ENCODE data around the gene KCNN4. TPM values are rescaled to one million over a fixed set of nuclear protein-coding genes. Genes with fewer than 3 reads are reported as not detected.

KCNN4 gene
- total and polyA plus RNA-seq, 2 donors from 2014 or later = 0.80 to 6.1 TPM

- no peaks in the 10 kb centered on the region for H3K27me3 ChIP-seq (ENCODE audit: control insufficient read depth, insufficient read depth, low read length)
- FAIRE-seq (no peak), DNase-seq (peak in 1 of 5 donors; percentile 24)
- no peak overlapping the region for H3K9ac ChIP-seq (ENCODE audit: low read length in 3 of 3)
- H3K9me3 ChIP-seq (ENCODE audit: control insufficient read depth in 2 of 3, insufficient read depth in 1 of 3, low read length in 3 of 3) = no peaks in the 10 kb centered on the region
- TF ChIP-seq CTCF (IDR thresholded peaks at IDR 0.05; ENCODE audit: borderline replicate concordance, extremely low read depth, insufficient read depth) = no peak
- peaks cover 4 to 54% (median 26%) of the 10 kb centered on the region in 3 donors for H3K36me3 ChIP-seq (ENCODE audit: control insufficient read depth in 2 of 3, insufficient read depth in 3 of 3, low read length in 3 of 3)
- H3K27ac ChIP-seq (ENCODE audit: low read depth in 2 of 2, low read length in 2 of 2) = no peak overlapping the region
- H3K4me1 ChIP-seq (ENCODE audit: control insufficient read depth in 2 of 3, insufficient read depth in 2 of 3, low read depth in 1 of 3, low read length in 3 of 3) = no peaks in the 10 kb centered on the region
- H3K4me3 ChIP-seq (ENCODE audit: low read length in 3 of 3) = no peak overlapping the region
- intact Hi-C loops (cut with DNase I) = no loop called here
These were observed 42.0 kb downstream of the KCNN4 start for GRCh38 chr19:43738780-43739211.

- H3K27ac ChIP-seq (ENCODE audit: low read depth in 2 of 2, low read length in 2 of 2) = no peak overlapping the region
- intact Hi-C loops (cut with DNase I) = no loop called here
- H3K9ac ChIP-seq (ENCODE audit: low read length in 3 of 3) = no peak overlapping the region
- H3K27me3 ChIP-seq (ENCODE audit: control insufficient read depth, insufficient read depth, low read length) = no peaks in the 10 kb centered on the region
- H3K36me3 ChIP-seq (ENCODE audit: control insufficient read depth in 2 of 3, insufficient read depth in 3 of 3, low read length in 3 of 3) = peaks cover 2 to 47% (median 33%) of the 10 kb centered on the region in 3 donors
- DNase-seq (no peak), FAIRE-seq (no peak)
- H3K9me3 ChIP-seq (ENCODE audit: control insufficient read depth in 2 of 3, insufficient read depth in 1 of 3, low read length in 3 of 3) = no peaks in the 10 kb centered on the region
- no peak overlapping the region for H3K4me3 ChIP-seq (ENCODE audit: low read length in 3 of 3)
- H3K4me1 ChIP-seq (ENCODE audit: control insufficient read depth in 2 of 3, insufficient read depth in 2 of 3, low read depth in 1 of 3, low read length in 3 of 3) = no peaks in the 10 kb centered on the region
- no peak for TF ChIP-seq CTCF (IDR thresholded peaks at IDR 0.05; ENCODE audit: borderline replicate concordance, extremely low read depth, insufficient read depth)
These were observed 44.8 kb downstream of the KCNN4 start for GRCh38 chr19:43735957-43736356.

GRCh38 chr19:43735013-43735412, 45.8 kb downstream of the KCNN4 start:
- H3K36me3 ChIP-seq (ENCODE audit: control insufficient read depth in 2 of 3, insufficient read depth in 3 of 3, low read length in 3 of 3) = peaks cover 2 to 41% (median 30%) of the 10 kb centered on the region in 3 donors
- FAIRE-seq = no peak
- H3K4me1 ChIP-seq (ENCODE audit: control insufficient read depth in 2 of 3, insufficient read depth in 2 of 3, low read depth in 1 of 3, low read length in 3 of 3) = no peaks in the 10 kb centered on the region
- no peak for TF ChIP-seq CTCF (IDR thresholded peaks at IDR 0.05; ENCODE audit: borderline replicate concordance, extremely low read depth, insufficient read depth)
- no peak for DNase-seq
- no peaks in the 10 kb centered on the region for H3K9me3 ChIP-seq (ENCODE audit: control insufficient read depth in 2 of 3, insufficient read depth in 1 of 3, low read length in 3 of 3)
- no peak overlapping the region for H3K4me3 ChIP-seq (ENCODE audit: low read length in 3 of 3)
- no peaks in the 10 kb centered on the region for H3K27me3 ChIP-seq (ENCODE audit: control insufficient read depth, insufficient read depth, low read length)
- intact Hi-C loops (cut with DNase I) = no loop called here
- H3K27ac ChIP-seq (ENCODE audit: low read depth in 2 of 2, low read length in 2 of 2) = no peak overlapping the region
- H3K9ac ChIP-seq (ENCODE audit: low read length in 3 of 3) = no peak overlapping the region

- FAIRE-seq (no peak), DNase-seq (no peak)
- H3K4me3 ChIP-seq (ENCODE audit: low read length in 3 of 3) = no peak overlapping the region
- H3K27ac ChIP-seq (ENCODE audit: low read depth in 2 of 2, low read length in 2 of 2) = no peak overlapping the region
- H3K27me3 ChIP-seq (ENCODE audit: control insufficient read depth, insufficient read depth, low read length) = no peaks in the 10 kb centered on the region
- peaks cover 2 to 20% (median 17%) of the 10 kb centered on the region in 3 donors for H3K36me3 ChIP-seq (ENCODE audit: control insufficient read depth in 2 of 3, insufficient read depth in 3 of 3, low read length in 3 of 3)
- no peak overlapping the region for H3K9ac ChIP-seq (ENCODE audit: low read length in 3 of 3)
- no peak for TF ChIP-seq CTCF (IDR thresholded peaks at IDR 0.05; ENCODE audit: borderline replicate concordance, extremely low read depth, insufficient read depth)
- no peaks in the 10 kb centered on the region for H3K4me1 ChIP-seq (ENCODE audit: control insufficient read depth in 2 of 3, insufficient read depth in 2 of 3, low read depth in 1 of 3, low read length in 3 of 3)
- intact Hi-C loops (cut with DNase I) = no loop called here
- no peaks in the 10 kb centered on the region for H3K9me3 ChIP-seq (ENCODE audit: control insufficient read depth in 2 of 3, insufficient read depth in 1 of 3, low read length in 3 of 3)
These were observed 48.9 kb downstream of the KCNN4 start for GRCh38 chr19:43731846-43732245.
